SW 1271 (cell line): ENCODE measurements around the gene PDE4D.
A peak's percentile ranks its signal among the peaks of the same experiment; 100 is the strongest.

ENCODE experiments used
- DNase-seq, 2 experiments: peaks; one replicate each; lab custom pipeline; 2025; lab: John Stamatoyannopoulos, UW

The PDE4D gene

GRCh38 chr5:59517926-59518585 is 375.5 kb downstream of the PDE4D start:
- no peak for DNase-seq

GRCh38 chr5:59516161-59516560 is 377.4 kb downstream of the PDE4D start:
- DNase-seq, result no peak

GRCh38 chr5:59506285-59506877 is 387.1 kb downstream of the PDE4D start:
- peak in 1 of 2 experiments; percentile 49 for DNase-seq

GRCh38 chr5:59504043-59504442 is 389.5 kb downstream of the PDE4D start:
- DNase-seq, result no peak

GRCh38 chr5:59503220-59503619 is 390.3 kb downstream of the PDE4D start:
- no peak for DNase-seq

GRCh38 chr5:59501316-59501715 is 392.2 kb downstream of the PDE4D start:
- DNase-seq, result no peak

- no peak for DNase-seq
Observed at GRCh38 chr5:59500014-59500413, 393.5 kb downstream of the PDE4D start.

- DNase-seq, result no peak
Observed at GRCh38 chr5:59497207-59497606, 396.3 kb downstream of the PDE4D start.

- no peak for DNase-seq
Observed at GRCh38 chr5:59496524-59497134, 396.9 kb downstream of the PDE4D start.

- no peak for DNase-seq
Observed at GRCh38 chr5:59491945-59492344, 401.6 kb downstream of the PDE4D start.

- no peak for DNase-seq
Observed at GRCh38 chr5:59489551-59489950, 404.0 kb downstream of the PDE4D start.

GRCh38 chr5:59487772-59488729 is 405.5 kb downstream of the PDE4D start:
- DNase-seq, result no peak

GRCh38 chr5:59487068-59487686 is 406.3 kb downstream of the PDE4D start:
- no peak for DNase-seq

- no peak for DNase-seq
Observed at GRCh38 chr5:59486508-59486907, 407.0 kb downstream of the PDE4D start.

GRCh38 chr5:59485629-59486439 is 407.7 kb downstream of the PDE4D start:
- DNase-seq, result no peak

- no peak for DNase-seq
Observed at GRCh38 chr5:59485107-59485506, 408.4 kb downstream of the PDE4D start.

GRCh38 chr5:59484618-59485017 is 408.9 kb downstream of the PDE4D start:
- DNase-seq, result no peak

- no peak for DNase-seq
Observed at GRCh38 chr5:59483971-59484472, 409.5 kb downstream of the PDE4D start.

GRCh38 chr5:59479086-59479485 is 414.4 kb downstream of the PDE4D start:
- no peak for DNase-seq

GRCh38 chr5:59474324-59474723 is 419.2 kb downstream of the PDE4D start:
- DNase-seq, result no peak

- DNase-seq, result no peak
Observed at GRCh38 chr5:59473611-59474010, 419.9 kb downstream of the PDE4D start.
